IMR-90 (cell line): ENCODE measurements around the gene C14orf39. TPM values are rescaled to one million over a fixed set of nuclear protein-coding genes. Genes with fewer than 3 reads are reported as not detected.

Source experiments
- ATAC-seq: fragments of 200-7000 bp; cut with Tn5 transposase; 2 replicates; pipeline ENCODE4 v1.9.1; 2020; ENCODE audit warnings: low read depth, mild to moderate bottlenecking, moderate library complexity
- BruUV-seq: library from RNA; stranded (reverse); fragments of 400-500 nt; replicated peaks from 2 replicates; lab custom pipeline; 2021; lab: Mats Ljungman, UMichigan
- CTCF ChIA-PET: fragments of 300-600 bp; formaldehyde crosslinking; extraction: SDS; loops from one replicate; lab custom pipeline; 2021; ENCODE audit warnings: antibody characterized with exemption; lab: Yijun Ruan, JAX
- POLR2A ChIA-PET: fragments of 300-600 bp; sonication (Branson Sonifier 250); formaldehyde crosslinking; loops from one replicate; lab custom pipeline; 2022; ENCODE audit warnings: antibody characterized with exemption; ENCODE audit not compliant: unreplicated experiment; lab: Charles Lee
- DNase-seq: peaks from one replicate; pipeline ENCODE4 v3.0.0; 2013
- H2AFZ ChIP-seq: replicated peaks from 2 replicates; pipeline ENCODE3; 2013; ENCODE audit warnings: low read length, mild to moderate bottlenecking; ENCODE audit not compliant: poor library complexity
- H2AK5ac ChIP-seq: 2 replicates; pipeline ENCODE4 v1.6.1; 2013; ENCODE audit warnings: low read depth, low read length, inconsistent platforms
- H2AK9ac ChIP-seq: replicated peaks from 2 replicates; pipeline ENCODE3; 2013; ENCODE audit warnings: mild to moderate bottlenecking, low read depth, low read length, moderate library complexity; ENCODE audit not compliant: poor library complexity
- H2BK120ac ChIP-seq: 2 replicates; pipeline ENCODE4 v1.6.1; 2013; ENCODE audit warnings: low read depth, low read length, inconsistent platforms
- H2BK15ac ChIP-seq: 3 replicates; pipeline ENCODE4 v1.6.1; 2013; ENCODE audit warnings: low read depth, low read length, inconsistent platforms
- H2BK20ac ChIP-seq: 2 replicates; pipeline ENCODE4 v1.6.1; 2013; ENCODE audit warnings: low read depth, mild to moderate bottlenecking, inconsistent platforms, low read length, moderate library complexity
- H2BK5ac ChIP-seq: 2 replicates; pipeline ENCODE4 v1.6.1; 2013; ENCODE audit warnings: mild to moderate bottlenecking, low read depth, low read length, inconsistent platforms; ENCODE audit not compliant: poor library complexity, severe bottlenecking
- H3K14ac ChIP-seq: replicated peaks from 2 replicates; pipeline ENCODE4 v1.6.1; 2013; ENCODE audit warnings: low read depth, low read length, inconsistent platforms
- H3K18ac ChIP-seq: 2 replicates; pipeline ENCODE4 v1.6.1; 2013; ENCODE audit warnings: low read depth, low read length, control low read depth
- H3K23ac ChIP-seq: 2 replicates; pipeline ENCODE4 v1.6.1; 2013; ENCODE audit warnings: low read depth, low read length, inconsistent platforms
- H3K27ac ChIP-seq: 2 replicates; pipeline ENCODE4 v1.5.1; 2013; ENCODE audit warnings: mild to moderate bottlenecking, control low read depth, low read length; ENCODE audit not compliant: insufficient read depth
- H3K27me3 ChIP-seq: 2 replicates; pipeline ENCODE4 v1.6.1; 2013; ENCODE audit warnings: low read length; ENCODE audit not compliant: control insufficient read depth, insufficient read depth
- H3K36me3 ChIP-seq: 2 replicates; pipeline ENCODE4 v1.6.1; 2013; ENCODE audit warnings: low read length, mixed read lengths; ENCODE audit not compliant: control insufficient read depth, insufficient read depth
- H3K4ac ChIP-seq: 2 replicates; pipeline ENCODE4 v1.6.1; 2013; ENCODE audit warnings: low read depth, low read length, inconsistent platforms
- H3K4me1 ChIP-seq: 2 replicates; pipeline ENCODE4 v1.6.1; 2013; ENCODE audit warnings: low read length, mixed read lengths; ENCODE audit not compliant: control insufficient read depth, insufficient read depth
- H3K4me2 ChIP-seq: 2 replicates; pipeline ENCODE4 v1.6.1; 2013; ENCODE audit warnings: low read depth, mild to moderate bottlenecking, control low read depth, low read length, moderate library complexity
- H3K4me3 ChIP-seq: 2 replicates; pipeline ENCODE4 v1.5.1; 2013; ENCODE audit warnings: low read depth, mild to moderate bottlenecking, control low read depth, low read length, moderate library complexity; ENCODE audit not compliant: insufficient read depth
- H3K56ac ChIP-seq: 2 replicates; pipeline ENCODE4 v1.6.1; 2013; ENCODE audit warnings: low read length, inconsistent platforms; ENCODE audit not compliant: insufficient read depth; ENCODE audit errors: extremely low read depth
- H3K79me1 ChIP-seq, 2 experiments: 2 replicates each; pipeline ENCODE4 v1.6.1; 2013; ENCODE audit warnings: low read length in 2 of 2, inconsistent platforms in 1 of 2, low read depth in 1 of 2
- H3K9ac ChIP-seq: 2 replicates; pipeline ENCODE4 v1.6.1; 2013; ENCODE audit warnings: low read depth, low read length, control low read depth
- H3K9me1 ChIP-seq: 2 replicates; pipeline ENCODE4 v1.6.1; 2013; ENCODE audit warnings: low read length, inconsistent platforms; ENCODE audit not compliant: insufficient read depth
- H3K9me3 ChIP-seq: 2 replicates; pipeline ENCODE4 v1.6.1; 2013; ENCODE audit warnings: low read length; ENCODE audit not compliant: control insufficient read depth, insufficient read depth
- H4K20me1 ChIP-seq: 2 replicates; pipeline ENCODE4 v1.6.1; 2013; ENCODE audit warnings: low read length, inconsistent platforms; ENCODE audit not compliant: insufficient read depth
- H4K5ac ChIP-seq: 2 replicates; pipeline ENCODE4 v1.6.1; 2013; ENCODE audit warnings: mild to moderate bottlenecking, low read depth, low read length, control low read depth
- H4K8ac ChIP-seq, 2 experiments: 2 replicates each; pipeline ENCODE4 v1.6.1; 2013; ENCODE audit warnings: low read depth in 2 of 2, low read length in 2 of 2, control low read depth in 1 of 2, inconsistent platforms in 1 of 2
- H4K91ac ChIP-seq: 2 replicates; pipeline ENCODE4 v1.6.1; 2013; ENCODE audit warnings: low read depth, low read length, inconsistent platforms; ENCODE audit not compliant: insufficient read depth
- CEBPB ChIP-seq: IDR thresholded peaks from 2 replicates; pipeline ENCODE4 v1.6.1; 2012; ENCODE audit warnings: low read depth, low read length, improper control_type of control experiment
- CTCF ChIP-seq: conservative IDR thresholded peaks from 2 replicates; pipeline ENCODE4 v1.5.1; 2012; ENCODE audit warnings: mild to moderate bottlenecking, low read depth, low read length, improper control_type of control experiment
- MXI1 ChIP-seq: IDR thresholded peaks from 2 replicates; pipeline ENCODE4 v1.6.1; 2012; ENCODE audit warnings: low read depth, mild to moderate bottlenecking, low read length, moderate library complexity, borderline replicate concordance
- USF2 ChIP-seq: fragments of 150-350 bp; IDR thresholded peaks from 2 replicates; pipeline ENCODE4 v1.6.1; 2017; ENCODE audit warnings: mild to moderate bottlenecking, antibody characterized with exemption, low read length, low read depth
- WGBS, 2 experiments: methylation state at CpG; one replicate each; pipeline versions ENCODE4 v1.1.5 to v1.1.7; 2013; ENCODE audit warnings: missing lambda C conversion rate in 2 of 2; ENCODE audit not compliant: insufficient read length in 1 of 2; ENCODE audit errors: extremely low coverage in 2 of 2; 5-methylcytosine and 5-hydroxymethylcytosine counted together
- dilution Hi-C: fragments of 300-500 bp; cut with HindIII; formaldehyde crosslinking; loops from one replicate; pipeline ENCODE4 v1.14.3; 2018; ENCODE audit warnings: low sequenced_read_pairs; ENCODE audit not compliant: unreplicated experiment
- in situ Hi-C: fragments of 300-500 bp; cut with MboI; formaldehyde crosslinking; loops from 3 replicates; pipeline ENCODE4 v1.14.3; 2019; ENCODE audit warnings: low sequenced_read_pairs, inconsistent platforms, mixed read lengths
- intact Hi-C: fragments of 100-400 bp; cut with micrococcal nuclease; formaldehyde crosslinking; loops from 2 replicates; pipeline ENCODE4 v1.10.0; 2022
- polyA plus RNA-seq, 3 experiments: library from polyadenylated mRNA; depleted of rRNA; stranded (reverse); fragments of >200 nt; gene quantifications; 2 replicates each; pipeline ENCODE4 v1.2.3, GENCODE V29; 2012; ENCODE audit warnings: low replicate concordance in 1 of 3
- total RNA-seq: library from RNA; depleted of rRNA; stranded (reverse); fragments of >200 nt; gene quantifications from 2 replicates; pipeline ENCODE4 v1.2.3, GENCODE V29; 2012

C14orf39 gene
- total and polyA plus RNA-seq, 2 of the 4 experiments (the other 2 are of a cell fraction), result 0.36 to 0.38 TPM

- H3K56ac ChIP-seq, result no peak overlapping the region
- no peaks in the 10 kb centered on the region for H3K9me1 ChIP-seq
- no peaks in the 10 kb centered on the region for H3K36me3 ChIP-seq
- H3K4me3 ChIP-seq, result no peak overlapping the region
- no TSS peak for BruUV-seq
- no peaks in the 10 kb centered on the region; the same call in 1 of the 2 replicates for H3K9me3 ChIP-seq
- no peak overlapping the region for H2BK20ac ChIP-seq
- H3K14ac ChIP-seq, result no peak overlapping the region
- ATAC-seq (no peak), DNase-seq (no peak)
- no peak overlapping the region for H4K5ac ChIP-seq
- dilution Hi-C loops (no loop called here), intact Hi-C loops (no loop called here), in situ Hi-C loops (no loop called here)
- no peak for TF ChIP-seq CTCF
- TF ChIP-seq CEBPB, result no peak
- no peak for TF ChIP-seq MXI1
- TF ChIP-seq USF2, result no peak
- H3K4me2 ChIP-seq, result no peak overlapping the region
- ChIA-PET CTCF (no interaction called here), POLR2A (no interaction called here)
- H3K4ac ChIP-seq, result no peak overlapping the region
- H2BK15ac ChIP-seq, result no peak overlapping the region
- H4K20me1 ChIP-seq, result no peaks in the 10 kb centered on the region
- no peak overlapping the region for H2BK5ac ChIP-seq
- peaks cover 7% of the 10 kb centered on the region for H3K27me3 ChIP-seq
- H3K18ac ChIP-seq, result no peak overlapping the region
- WGBS, 2 experiments, result no CpG with 5 or more reads among the region's 1 CpG
- no peak overlapping the region for H3K23ac ChIP-seq
- H3K4me1 ChIP-seq, result no peaks in the 10 kb centered on the region
- no peak overlapping the region for H2AFZ ChIP-seq
- no peak overlapping the region for H2BK120ac ChIP-seq
- no peak overlapping the region for H2AK9ac ChIP-seq
- H3K79me1 ChIP-seq, result no peaks in the 10 kb centered on the region
- no peak overlapping the region for H3K9ac ChIP-seq
- H2AK5ac ChIP-seq, result no peak overlapping the region
- H4K91ac ChIP-seq, result no peak overlapping the region
- no peak overlapping the region for H4K8ac ChIP-seq
- no peak overlapping the region for H3K27ac ChIP-seq
These were observed 10.1 kb upstream of the C14orf39 start for GRCh38 chr14:60495946-60496345.
